Endometrial microvascular endothelial cells (primary cell): ENCODE results near the gene OXSR1. TPM values are rescaled to one million over a fixed set of nuclear protein-coding genes. Genes with fewer than 3 reads are reported as not detected.

ENCODE experiments used
- in situ Hi-C: cut with HindIII; loops from 2 replicates; pipeline ENCODE4 v1.10.0; 2017; ENCODE audit warnings: low sequenced_read_pairs, low pct_unique_long_range_greater_than_20kb; ENCODE audit errors: inconsistent ontology term
- total RNA-seq: library from RNA; depleted of rRNA; stranded (reverse); fragments of >200 nt; gene quantifications from one replicate; pipeline ENCODE4 v1.2.3, GENCODE V29; 2015; ENCODE audit errors: inconsistent ontology term

OXSR1 gene
- total RNA-seq, 1 donor from 2014 or later, result 31.7 TPM

- in situ Hi-C loops, result loop anchor here (25.0 kb wide), 1 partner anchor 109 kb away; the partner anchor contains the start of genes ACAA1 and MYD88
Observed at GRCh38 chr3:38245930-38246329, 80.6 kb downstream of the OXSR1 start.

DNA sequence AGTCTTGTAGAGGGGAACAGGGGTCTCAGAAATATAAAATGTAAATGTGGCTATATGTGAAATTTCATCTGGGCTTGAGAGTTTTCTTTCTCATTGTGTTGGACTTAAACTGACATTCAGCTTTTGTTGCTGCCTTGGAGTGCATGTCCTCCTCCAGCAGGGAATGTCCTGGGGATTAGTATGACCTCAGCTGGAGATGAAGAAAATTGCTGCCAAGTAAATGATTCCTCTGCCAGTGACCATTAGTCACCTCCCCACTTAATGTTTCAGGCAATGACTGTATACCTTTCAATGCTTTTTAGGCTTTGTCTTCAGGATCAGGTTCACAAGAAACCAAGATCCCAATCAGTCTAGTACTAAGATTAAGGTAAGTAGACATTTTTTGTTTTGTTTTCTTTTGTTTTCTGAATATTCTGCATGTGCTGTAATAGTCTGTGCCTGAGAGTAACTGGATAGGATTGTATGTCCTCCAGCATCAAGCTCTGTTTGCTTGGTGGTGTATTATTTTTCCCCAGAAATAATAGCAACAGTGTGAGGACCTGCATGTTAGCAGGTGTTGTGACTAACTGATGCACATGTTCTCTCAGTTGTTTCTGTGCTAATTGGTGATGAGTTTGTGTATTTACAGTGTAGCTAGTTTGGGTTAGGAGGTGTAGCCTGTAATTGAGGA, 82.2 kb downstream of the OXSR1 start:
- in situ Hi-C loops, result loop anchor here (25.0 kb wide), 1 partner anchor 110 kb away; the partner anchor contains the start of genes ACAA1 and MYD88

DNA sequence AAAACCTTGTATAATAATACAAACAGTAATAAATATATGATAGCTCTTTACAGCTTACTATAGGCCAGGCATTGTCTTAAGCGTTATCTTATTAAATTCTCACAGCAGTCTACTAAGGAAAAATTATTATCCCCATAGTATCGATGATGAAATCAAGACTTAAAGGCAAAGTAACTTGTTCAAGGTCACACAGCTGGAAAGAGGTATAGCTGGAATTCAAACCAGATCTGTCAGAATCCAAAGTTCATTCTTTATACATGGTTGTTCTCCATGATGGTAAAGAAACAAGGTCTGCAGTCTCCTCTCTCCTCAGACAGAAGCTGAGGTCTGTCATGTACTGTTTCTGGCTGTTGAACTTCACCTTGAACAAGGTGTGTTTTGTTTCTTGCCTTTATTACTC, 84.9 kb downstream of the OXSR1 start:
- in situ Hi-C loops, result no loop called here

DNA sequence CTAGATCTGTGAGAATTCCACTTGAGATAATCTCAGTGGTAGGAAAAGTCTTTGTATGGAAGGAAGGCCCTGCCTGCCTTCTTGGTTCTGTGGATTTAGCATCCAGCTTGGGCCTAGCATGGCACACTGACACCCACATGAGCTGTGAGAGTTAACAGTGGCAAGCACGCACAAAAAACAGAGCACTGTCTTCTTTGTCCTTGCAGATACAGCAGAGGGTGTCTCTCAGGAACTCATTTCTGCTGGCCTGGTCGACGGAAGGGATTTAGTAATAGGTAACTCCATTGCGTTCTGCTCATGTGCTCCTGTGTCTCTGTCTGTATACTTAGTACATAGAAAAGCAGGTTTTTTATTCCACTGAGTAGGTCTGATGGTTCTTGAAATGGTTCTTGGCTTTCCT, 85.9 kb downstream of the OXSR1 start:
- in situ Hi-C loops, result no loop called here

- in situ Hi-C loops, result no loop called here
Observed at GRCh38 chr3:38253704-38254103, 88.4 kb downstream of the OXSR1 start.

GRCh38 chr3:38254872-38255271, 89.5 kb downstream of the OXSR1 start:
- in situ Hi-C loops, result no loop called here

DNA sequence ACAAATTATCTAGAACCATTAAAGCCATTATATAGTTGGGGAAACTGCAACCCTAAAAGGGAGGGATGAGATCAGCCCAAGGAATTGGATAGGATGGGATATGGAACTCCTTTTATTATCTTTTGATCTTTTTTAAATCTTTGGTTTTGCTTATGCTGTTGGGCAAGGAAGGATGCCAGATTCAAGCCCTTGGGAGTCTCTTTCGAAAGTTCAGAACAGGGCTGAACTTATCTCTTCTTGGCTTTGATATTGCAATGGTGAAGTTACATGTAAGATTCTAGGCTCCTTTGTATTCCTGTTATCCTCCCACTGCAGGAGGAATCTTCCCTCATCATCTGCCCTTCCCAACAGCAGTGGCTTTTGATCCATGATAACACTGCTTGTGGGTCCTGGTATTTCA, 90.3 kb downstream of the OXSR1 start:
- in situ Hi-C loops, result no loop called here

DNA sequence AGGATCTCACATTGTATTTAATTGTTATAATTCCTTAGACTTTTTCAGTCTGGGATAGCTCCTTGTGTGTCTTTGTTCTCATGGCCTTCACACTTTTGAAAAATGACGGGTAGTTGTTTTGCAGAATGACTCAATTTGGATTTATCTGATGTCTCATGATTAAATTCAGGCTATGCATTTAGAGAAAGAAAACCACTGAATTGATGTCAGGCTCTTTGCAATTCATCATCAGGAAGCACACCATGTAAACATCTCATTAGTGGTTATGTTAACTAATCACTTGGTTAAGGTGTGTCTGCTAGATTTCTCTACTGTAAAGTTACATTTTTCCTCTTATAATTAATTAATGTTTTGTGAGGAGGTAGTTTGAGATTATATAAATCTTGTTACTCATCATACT, 92.2 kb downstream of the OXSR1 start:
- in situ Hi-C loops, result no loop called here

DNA sequence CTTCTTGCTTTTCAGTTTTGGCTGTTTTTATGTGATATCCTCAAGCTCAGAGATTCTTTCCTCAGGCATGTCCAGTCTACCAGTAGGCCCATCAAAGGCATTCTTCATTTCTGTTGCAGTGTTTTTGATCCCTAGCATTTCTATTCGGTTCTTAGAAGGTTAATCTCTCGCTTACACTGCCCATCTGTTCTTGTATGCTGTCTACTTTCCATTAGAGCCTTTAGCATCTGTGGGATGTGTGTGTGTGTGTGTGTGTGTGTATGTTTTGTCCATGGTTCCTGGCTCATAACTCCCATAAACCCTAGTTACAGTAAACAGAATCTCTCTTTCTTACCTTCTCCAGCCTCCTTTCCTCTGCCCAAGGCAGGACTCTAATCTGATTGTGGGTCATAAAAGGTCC, 95.1 kb downstream of the OXSR1 start:
- in situ Hi-C loops, result no loop called here

GRCh38 chr3:38264353-38264771, 99.0 kb downstream of the OXSR1 start:
- in situ Hi-C loops, result no loop called here

- in situ Hi-C loops, result no loop called here
Observed at GRCh38 chr3:38264779-38265178, 99.4 kb downstream of the OXSR1 start.

DNA sequence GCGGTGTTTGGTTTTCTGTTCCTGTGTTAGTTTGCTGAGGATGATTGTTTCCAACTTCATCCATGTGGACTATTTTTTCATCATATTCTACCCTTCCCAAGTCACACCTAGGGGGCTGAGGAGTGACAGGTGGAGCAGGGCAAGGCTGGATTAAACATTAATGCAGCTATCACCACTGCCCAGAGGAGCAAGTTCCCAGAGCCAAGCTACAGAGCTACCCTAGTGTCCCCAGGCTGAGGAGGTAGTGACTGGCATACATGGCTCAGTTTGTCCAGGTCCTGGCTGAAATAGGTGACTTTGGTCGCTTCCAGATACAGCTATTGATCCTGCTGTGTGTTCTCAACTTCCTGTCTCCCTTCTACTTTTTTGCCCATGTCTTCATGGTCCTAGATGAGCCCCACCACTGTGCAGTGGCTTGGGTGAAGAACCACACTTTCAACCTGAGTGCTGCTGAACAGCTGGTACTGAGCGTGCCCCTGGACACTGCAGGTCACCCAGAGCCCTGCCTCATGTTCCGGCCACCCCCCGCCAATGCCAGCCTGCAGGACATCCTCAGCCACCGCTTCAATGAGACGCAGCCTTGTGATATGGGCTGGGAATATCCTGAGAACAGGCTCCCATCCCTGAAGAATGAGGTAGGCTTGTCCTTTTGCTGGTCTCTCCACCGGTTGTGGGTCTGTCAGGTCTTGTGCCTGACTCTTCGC, 100.4 kb downstream of the OXSR1 start, which contains the start of gene SLC22A13:
TSS of gene SLC22A13 (plus strand) at position 209 of the 704 bp plus-strand sequence. CDS start at position 258, 49 bp downstream.
- in situ Hi-C loops, result no loop called here

GRCh38 chr3:38266810-38267209, 101.5 kb downstream of the OXSR1 start:
- in situ Hi-C loops, result no loop called here

DNA sequence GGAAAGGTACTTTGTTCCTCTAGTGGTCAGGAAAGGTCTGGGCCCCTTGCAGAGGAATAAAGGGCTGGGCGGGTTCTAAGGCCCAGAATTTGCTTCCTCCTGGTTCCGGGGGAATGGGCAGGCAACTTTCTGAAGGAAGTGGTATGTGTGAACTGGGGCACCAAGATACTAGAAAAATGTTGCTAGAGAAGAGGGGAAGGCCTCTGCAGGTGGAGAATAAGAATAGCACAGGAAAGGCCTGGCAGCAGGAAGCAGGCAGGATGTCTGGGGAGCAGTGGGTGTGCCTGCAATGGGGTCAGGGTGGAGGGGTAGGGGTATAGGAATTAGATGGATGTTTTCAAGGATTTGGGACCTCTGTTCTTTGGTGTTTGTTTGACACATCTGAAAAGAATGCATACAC, 102.3 kb downstream of the OXSR1 start:
- in situ Hi-C loops, result no loop called here

- in situ Hi-C loops, result no loop called here
Observed at GRCh38 chr3:38268087-38268486, 102.8 kb downstream of the OXSR1 start.

- in situ Hi-C loops, result no loop called here
Observed at GRCh38 chr3:38268522-38268921, 103.2 kb downstream of the OXSR1 start.

- in situ Hi-C loops, result no loop called here
Observed at GRCh38 chr3:38270606-38271005, 105.3 kb downstream of the OXSR1 start.

GRCh38 chr3:38271553-38271952, 106.2 kb downstream of the OXSR1 start:
- in situ Hi-C loops, result no loop called here

- in situ Hi-C loops, result no loop called here
Observed at GRCh38 chr3:38274864-38275649, 109.7 kb downstream of the OXSR1 start.

DNA sequence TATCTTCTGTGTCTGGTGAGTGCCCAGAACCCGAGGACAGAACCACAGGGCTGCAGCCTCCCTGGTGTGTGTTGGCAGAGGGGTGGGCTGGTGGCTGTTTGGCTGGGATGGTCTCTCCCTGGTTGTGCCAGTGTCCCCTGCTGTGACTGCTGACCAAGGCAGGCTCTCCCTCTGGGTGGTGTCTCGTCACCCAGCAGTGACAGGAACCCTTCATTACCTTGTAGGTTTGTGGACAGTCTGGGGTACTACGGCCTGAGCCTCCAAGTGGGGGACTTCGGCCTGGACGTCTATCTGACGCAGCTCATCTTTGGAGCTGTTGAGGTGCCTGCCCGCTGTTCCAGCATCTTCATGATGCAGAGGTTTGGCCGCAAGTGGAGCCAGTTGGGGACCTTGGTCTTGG, 110.3 kb downstream of the OXSR1 start:
- in situ Hi-C loops, result no loop called here
